Muscle of back (tissue), 13 donors: ENCODE results near the gene VCX3A. TPM values are rescaled to one million over a fixed set of nuclear protein-coding genes. Genes with fewer than 3 reads are reported as not detected.
A peak's percentile ranks its signal among the peaks of the same experiment; 100 is the strongest.
"Not testable (repeated sequence)": the region's sequence is repeated elsewhere in the genome, so short reads cannot be mapped to it uniquely, and the experiment has no call there.

Source experiments
- DNase-seq, 3 donors: peaks; one replicate each; pipeline versions ENCODE4 v3.0.0 to v3.0.0-alpha.2; 2013
- long read RNA-seq, 9 donors: transcript quantifications; one replicate each; lab custom pipeline, GENCODE V29; 2026
- polyA plus RNA-seq, 10 donors: library from polyadenylated mRNA; unstranded; fragments of 120-200 nt; gene quantifications; one replicate each; pipeline ENCODE4 v1.2.1, GENCODE V29; 2013; ENCODE audit not compliant: insufficient read length in 10 of 10

Gene VCX3A
- under 1 TPM in 1 of 10 donors, not detected in 9; 0.21 TPM for polyA plus RNA-seq
- long read RNA-seq, donor 1: 0 reads
- long read RNA-seq, donor 2: 0 reads
- long read RNA-seq, donor 3: 0 reads
- long read RNA-seq, donor 4: 0 reads
- long read RNA-seq, donor 5: 0 reads
- long read RNA-seq, donor 6: 0 reads
- long read RNA-seq, donor 7: 0 reads
- long read RNA-seq, donor 8: 0 reads
- long read RNA-seq, donor 9: 0 reads

DNA sequence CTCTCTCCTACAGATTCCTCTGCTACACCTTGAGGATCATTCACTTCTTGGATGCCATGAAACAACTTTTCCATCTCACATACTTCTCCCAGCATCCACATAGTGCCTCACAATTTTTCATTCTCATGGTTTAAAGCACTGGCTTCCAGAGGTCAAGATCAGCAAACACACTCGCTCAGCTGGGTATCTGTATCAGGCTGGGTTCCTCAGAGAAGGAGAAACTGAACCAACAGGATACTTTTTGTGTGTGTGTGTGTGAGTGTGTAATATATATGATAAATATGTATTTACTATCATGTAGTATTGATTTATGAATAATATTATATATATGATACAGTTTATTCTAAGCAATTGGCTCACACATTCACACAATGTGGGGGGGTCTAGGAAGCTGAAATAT is at the start of gene VCX3A:
Gene VCX3A (minus strand): TSS at position 101 of the 400 bp plus-strand sequence. CDS start 621 bp downstream, outside the sequence.
- not testable (repeated sequence) for DNase-seq

GRCh38 chrX:6574762-6575161 is 39.8 kb upstream of the VCX3A start:
- no peak for DNase-seq

- DNase-seq: peak in 2 of 3 donors; percentile 1 to 2
These were observed 33.1 kb upstream of the VCX3A start for GRCh38 chrX:6568031-6568430.

DNA sequence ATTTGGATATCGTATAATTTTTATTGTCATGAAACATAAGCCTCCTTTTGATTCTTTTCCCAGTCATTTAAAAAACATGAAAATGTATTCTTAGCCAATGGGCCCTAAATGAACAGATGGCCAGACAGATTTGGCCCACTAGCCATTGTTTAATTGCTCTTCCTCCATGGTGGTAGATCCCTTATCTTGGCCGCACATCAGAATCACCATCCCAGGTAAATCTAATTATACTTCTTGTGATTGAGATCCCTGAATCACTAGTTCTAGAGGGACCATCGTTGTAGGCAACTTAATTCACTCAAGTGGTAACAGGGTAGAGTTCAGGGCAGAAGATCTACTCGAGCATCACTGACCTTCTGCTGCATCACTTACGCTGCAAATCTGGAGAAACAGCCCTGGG is 24.1 kb upstream of the VCX3A start:
- no peak for DNase-seq

GRCh38 chrX:6557690-6558089 is 22.8 kb upstream of the VCX3A start:
- no peak for DNase-seq

GRCh38 chrX:6550999-6551398 is 16.1 kb upstream of the VCX3A start:
- DNase-seq: no peak

GRCh38 chrX:6545712-6546111 is 10.8 kb upstream of the VCX3A start:
- no peak for DNase-seq

DNA sequence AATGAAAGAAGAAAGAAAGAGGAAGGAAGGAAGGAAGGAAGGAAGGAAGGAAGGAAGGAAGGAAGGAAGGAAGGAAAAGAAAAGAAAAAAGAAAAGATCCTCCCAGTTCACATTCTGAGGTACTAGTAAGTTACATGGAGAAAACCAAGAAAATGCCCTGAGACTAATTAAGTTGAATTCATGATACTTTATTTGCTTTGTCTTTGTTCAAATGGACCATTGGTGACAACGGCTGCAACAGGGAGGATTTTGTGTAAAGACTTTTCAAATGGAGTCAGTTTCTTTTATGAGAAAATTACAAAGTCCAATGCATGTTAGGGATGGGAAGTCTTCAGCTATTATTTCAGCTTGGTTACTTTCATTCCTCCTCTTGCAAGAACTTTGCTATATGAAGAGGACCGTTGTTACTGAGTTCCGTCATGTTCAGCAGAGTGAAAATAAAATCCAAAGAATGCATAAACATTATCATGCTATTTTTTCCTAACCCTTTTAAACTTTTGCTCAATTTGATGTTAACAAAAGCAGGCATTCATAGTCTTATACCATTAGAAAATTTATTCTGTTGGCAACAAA is 8.3 kb downstream of the VCX3A start:
- DNase-seq: no peak

GRCh38 chrX:6517376-6517775 is 17.5 kb downstream of the VCX3A start:
- DNase-seq: no peak

GRCh38 chrX:6506444-6506843 is 28.5 kb downstream of the VCX3A start:
- no peak for DNase-seq

DNA sequence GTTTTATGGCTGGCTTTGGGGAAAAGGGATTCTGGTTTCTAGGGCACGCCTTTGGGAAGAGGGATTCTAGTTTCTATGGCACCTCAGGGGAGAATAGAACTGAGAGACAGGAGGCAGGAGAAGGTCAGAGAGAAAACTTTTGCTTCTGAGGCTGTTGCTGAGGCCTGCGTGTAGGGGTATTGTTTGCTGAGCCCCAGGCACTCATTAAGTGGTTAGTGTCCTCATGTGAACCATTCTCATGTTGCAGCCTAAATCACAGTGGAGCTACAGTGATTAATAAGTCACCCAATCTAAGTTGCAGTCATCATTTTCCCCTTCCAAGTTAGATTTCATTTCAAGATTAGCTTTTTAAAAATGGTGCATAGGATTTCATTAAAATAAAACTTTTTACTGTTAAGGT is 29.0 kb downstream of the VCX3A start:
- DNase-seq: no peak

GRCh38 chrX:6500719-6501118 is 34.2 kb downstream of the VCX3A start:
- DNase-seq: no peak

DNA sequence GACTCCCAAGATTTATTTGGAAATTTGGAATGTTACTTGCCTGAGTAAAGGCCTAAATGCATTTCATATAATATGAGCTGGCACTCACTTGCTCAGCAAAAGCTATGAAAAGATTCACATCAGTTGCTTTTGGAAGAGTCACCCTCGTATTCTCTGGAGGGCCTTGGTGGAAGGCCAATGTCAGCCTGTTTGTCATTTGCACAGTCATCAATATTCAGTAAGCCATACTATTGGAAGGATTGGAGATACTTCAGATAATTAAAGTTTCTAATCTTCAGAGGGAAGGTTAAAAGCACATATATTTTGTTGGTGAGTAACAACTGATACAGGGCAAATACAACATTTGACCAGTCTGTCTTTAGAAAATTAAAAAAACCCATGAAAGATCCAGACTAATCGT is 36.6 kb downstream of the VCX3A start:
- DNase-seq: no peak
